SK-N-MC (cell line): ENCODE measurements around the gene KAT8.
"Not testable (repeated sequence)": the region's sequence is repeated elsewhere in the genome, so short reads cannot be mapped to it uniquely, and the experiment has no call there.

Experiments used
- DNase-seq: peaks from one replicate; pipeline ENCODE4 v3.0.0-alpha.2; 2011; ENCODE audit warnings: low read depth, low spot score
- H3K27ac ChIP-seq: fragments of 200-600 bp; sonication (generic); 2 replicates; pipeline ENCODE4 v1.5.1; 2016; ENCODE audit warnings: mixed run types
- H3K36me3 ChIP-seq: fragments of 200-600 bp; sonication (generic); 2 replicates; pipeline ENCODE4 v1.6.1; 2017; ENCODE audit warnings: antibody characterized with exemption, low read length, mixed read lengths; ENCODE audit not compliant: insufficient read depth
- H3K4me3 ChIP-seq: fragments of 200-600 bp; sonication (generic); 2 replicates; pipeline ENCODE4 v1.5.1; 2016
- H3K9ac ChIP-seq: fragments of 200-600 bp; sonication (generic); 2 replicates; pipeline ENCODE4 v1.8.0; 2017; ENCODE audit warnings: mixed run types, mixed read lengths; ENCODE audit not compliant: insufficient read length
- H3K9me3 ChIP-seq: fragments of 200-600 bp; sonication (generic); 2 replicates; pipeline ENCODE4 v1.6.1; 2017; ENCODE audit warnings: low read depth, mild to moderate bottlenecking, antibody characterized with exemption, low read length, moderate library complexity, mixed read lengths
- EZH2 ChIP-seq: fragments of 200-600 bp; sonication (generic); IDR thresholded peaks from one replicate; pipeline ENCODE4 v1.6.1; 2017; ENCODE audit warnings: antibody characterized with exemption
- FOXP2 ChIP-seq: optimal IDR thresholded peaks from 2 replicates; pipeline ENCODE3; 2011; ENCODE audit warnings: mild to moderate bottlenecking, moderate library complexity; ENCODE audit not compliant: insufficient read depth; ENCODE audit errors: extremely low read length, control extremely low read depth
- POLR2AphosphoS5 ChIP-seq: IDR thresholded peaks from 2 replicates; pipeline ENCODE4 v1.6.1; 2012; ENCODE audit warnings: mild to moderate bottlenecking, low read depth, low read length, borderline replicate concordance

The KAT8 gene

GRCh38 chr16:31145398-31145990, 28.0 kb downstream of the KAT8 start:
- Histone ChIP-seq H3K4me3 (no peak overlapping the region), H3K36me3 (no peaks in the 10 kb centered on the region), H3K9ac (no peak overlapping the region), H3K27ac (no peak overlapping the region), H3K9me3 (no peaks in the 10 kb centered on the region)
- no peak for DNase-seq
- TF ChIP-seq POLR2AphosphoS5, result no peak
- TF ChIP-seq EZH2, result no peak
- no peak for TF ChIP-seq FOXP2

- H3K9me3 ChIP-seq, result no peaks in the 10 kb centered on the region
- no peak for TF ChIP-seq FOXP2
- no peak overlapping the region for H3K4me3 ChIP-seq
- H3K27ac ChIP-seq, result no peak overlapping the region
- H3K9ac ChIP-seq, result no peak overlapping the region
- no peak for DNase-seq
- no peaks in the 10 kb centered on the region for H3K36me3 ChIP-seq
Observed at GRCh38 chr16:31147574-31147973, 30.1 kb downstream of the KAT8 start.

- DNase-seq, result no peak
- Histone ChIP-seq H3K27ac (no peak overlapping the region), H3K9me3 (no peaks in the 10 kb centered on the region), H3K9ac (no peak overlapping the region), H3K36me3 (no peaks in the 10 kb centered on the region), H3K4me3 (no peak overlapping the region)
- TF ChIP-seq POLR2AphosphoS5 (no peak), EZH2 (no peak), FOXP2 (no peak)
Observed at GRCh38 chr16:31148281-31148728, 30.8 kb downstream of the KAT8 start.

GRCh38 chr16:31148896-31149295, 31.4 kb downstream of the KAT8 start:
- Histone ChIP-seq H3K36me3 (no peaks in the 10 kb centered on the region), H3K9me3 (no peaks in the 10 kb centered on the region), H3K27ac (no peak overlapping the region), H3K9ac (no peak overlapping the region), H3K4me3 (no peak overlapping the region)
- DNase-seq, result no peak
- TF ChIP-seq FOXP2 (no peak), EZH2 (no peak), POLR2AphosphoS5 (no peak)

- no peak for DNase-seq
- Histone ChIP-seq H3K4me3 (no peak overlapping the region), H3K9ac (no peak overlapping the region), H3K9me3 (no peaks in the 10 kb centered on the region), H3K36me3 (no peaks in the 10 kb centered on the region), H3K27ac (no peak overlapping the region)
- no peak for TF ChIP-seq EZH2
- no peak for TF ChIP-seq POLR2AphosphoS5
- TF ChIP-seq FOXP2, result no peak
Observed at GRCh38 chr16:31149332-31149731, 31.9 kb downstream of the KAT8 start.

- DNase-seq, result no peak
- TF ChIP-seq POLR2AphosphoS5, result no peak
- TF ChIP-seq FOXP2, result no peak
- TF ChIP-seq EZH2, result no peak
- Histone ChIP-seq H3K27ac (no peak within 1 kb of the TSS), H3K9ac (no peak within 1 kb of the TSS), H3K36me3 (no peaks in the 10 kb centered on the region), H3K4me3 (no peak within 1 kb of the TSS), H3K9me3 (no peaks in the 10 kb centered on the region)
Observed at GRCh38 chr16:31149894-31150890, 32.7 kb downstream of the KAT8 start, which contains the start of gene PRSS36. Gene PRSS36, minus strand, starts transcription at chr16:31150066. Its CDS starts 31 bp downstream, at chr16:31150035.

GRCh38 chr16:31150976-31151375, 33.5 kb downstream of the KAT8 start:
- not testable (repeated sequence) for H3K27ac ChIP-seq

GRCh38 chr16:31157136-31157535, 39.7 kb downstream of the KAT8 start:
- no peak for TF ChIP-seq FOXP2
- no peak for TF ChIP-seq EZH2
- no peak for TF ChIP-seq POLR2AphosphoS5
- no peak for DNase-seq
- Histone ChIP-seq H3K36me3 (no peaks in the 10 kb centered on the region), H3K9ac (no peak overlapping the region), H3K27ac (no peak overlapping the region), H3K9me3 (no peaks in the 10 kb centered on the region), H3K4me3 (no peak overlapping the region)

More at GRCh38 chr16:31150976-31151375, 33.5 kb downstream of the KAT8 start:
- H3K4me3 ChIP-seq, H3K9me3 ChIP-seq, H3K36me3 ChIP-seq, H3K9ac ChIP-seq, DNase-seq: not testable (repeated sequence)
